DND-41 (cell line): ENCODE results near the gene RNF213.

Experiments
- CTCF ChIP-seq: IDR thresholded peaks from 2 replicates; pipeline ENCODE4 v1.5.1; 2012; ENCODE audit warnings: borderline replicate concordance, low read length, moderate library complexity, mild to moderate bottlenecking; ENCODE audit not compliant: poor library complexity, severe bottlenecking; ENCODE audit errors: extremely low read depth
- EZH2 ChIP-seq: IDR thresholded peaks from 3 replicates; pipeline ENCODE4 v1.6.1; 2012; ENCODE audit warnings: borderline replicate concordance, low read depth, mild to moderate bottlenecking, moderate library complexity, low read length, inconsistent platforms; ENCODE audit not compliant: severe bottlenecking

- TF ChIP-seq CTCF (no peak), EZH2 (no peak)
Measured at GRCh38 chr17:80221351-80222105, 39.1 kb upstream of the RNF213 start.
